Naive thymus-derived CD4-positive, alpha-beta T cell (primary cell): ENCODE data around the gene SCAF1. TPM values are rescaled to one million over a fixed set of nuclear protein-coding genes. Genes with fewer than 3 reads are reported as not detected.

Experiments used
- ATAC-seq: fragments of 150-1000 bp; cut with Tn5 transposase; 2 replicates; pipeline ENCODE4 v1.10.0; 2021; ENCODE audit warnings: mild to moderate bottlenecking, moderate library complexity
- CTCF ChIA-PET: fragments of 350-600 bp; sonication (Branson Sonifier 250); formaldehyde crosslinking; loops from one replicate; lab custom pipeline; 2021; ENCODE audit warnings: antibody characterized with exemption; lab: Charles Lee
- POLR2A ChIA-PET: fragments of 350-600 bp; sonication (Branson Sonifier 250); formaldehyde crosslinking; loops from one replicate; lab custom pipeline; 2021; ENCODE audit warnings: antibody characterized with exemption, inconsistent platforms; lab: Charles Lee
- DNase-seq, 9 donors: peaks; one replicate each; pipeline versions ENCODE4 v3.0.0 to v3.0.0-alpha.2; 2020 to 2022; ENCODE audit warnings: mixed read lengths in 1 of 9
- H3K27ac ChIP-seq: one replicate; pipeline ENCODE4 v1.7.0; 2013; ENCODE audit warnings: mild to moderate bottlenecking, low read depth, low read length, moderate library complexity
- H3K27me3 ChIP-seq, 2 donors: one replicate each; pipeline ENCODE4 v1.7.0; 2013; ENCODE audit warnings: low read length in 2 of 2, mild to moderate bottlenecking in 2 of 2, moderate library complexity in 2 of 2; ENCODE audit not compliant: control insufficient read depth in 2 of 2, insufficient read depth in 2 of 2
- H3K36me3 ChIP-seq, 3 experiments: 1 replicate in 2 of 3; 2 replicates in 1 of 3; pipeline ENCODE4 v1.7.0; 2013; ENCODE audit warnings: low read length in 3 of 3, mild to moderate bottlenecking in 3 of 3, moderate library complexity in 1 of 3; ENCODE audit not compliant: insufficient read depth in 3 of 3, control insufficient read depth in 2 of 3
- H3K4me1 ChIP-seq, 2 donors: one replicate each; pipeline ENCODE4 v1.7.0; 2013; ENCODE audit warnings: low read length in 2 of 2, mild to moderate bottlenecking in 2 of 2, moderate library complexity in 1 of 2; ENCODE audit not compliant: control insufficient read depth in 2 of 2, insufficient read depth in 2 of 2
- H3K4me3 ChIP-seq: 2 replicates; pipeline ENCODE4 v1.7.0; 2013; ENCODE audit warnings: mild to moderate bottlenecking, low read length
- H3K9me3 ChIP-seq, 3 experiments: 1 replicate in 2 of 3; 2 replicates in 1 of 3; pipeline ENCODE4 v1.7.0; 2013; ENCODE audit warnings: low read length in 3 of 3; ENCODE audit not compliant: control insufficient read depth in 2 of 3
- H3K27ac Mint-ChIP-seq, 9 donors: one replicate each; pipeline ENCODE4 v1.8.0; 2020 to 2022; ENCODE audit warnings: mixed read lengths in 9 of 9, mild to moderate bottlenecking in 8 of 9, moderate library complexity in 5 of 9, inconsistent platforms in 2 of 9
- H3K27me3 Mint-ChIP-seq, 5 donors: one replicate each; pipeline ENCODE4 v1.8.0; 2021 to 2022; ENCODE audit warnings: mixed read lengths in 5 of 5, mild to moderate bottlenecking in 1 of 5
- H3K36me3 Mint-ChIP-seq, 5 donors: one replicate each; pipeline ENCODE4 v1.8.0; 2020 to 2022; ENCODE audit warnings: mixed read lengths in 5 of 5, mild to moderate bottlenecking in 3 of 5, inconsistent platforms in 1 of 5
- H3K4me1 Mint-ChIP-seq, 7 donors: one replicate each; pipeline ENCODE4 v1.8.0; 2020 to 2022; ENCODE audit warnings: mixed read lengths in 7 of 7, mild to moderate bottlenecking in 3 of 7, inconsistent platforms in 1 of 7
- H3K4me3 Mint-ChIP-seq, 10 donors: one replicate each; pipeline ENCODE4 v1.8.0; 2020 to 2022; ENCODE audit warnings: mild to moderate bottlenecking in 10 of 10, mixed read lengths in 10 of 10, moderate library complexity in 6 of 10, inconsistent platforms in 2 of 10
- H3K9me3 Mint-ChIP-seq, 11 donors: one replicate each; pipeline ENCODE4 v1.8.0; 2020 to 2022; ENCODE audit warnings: mixed read lengths in 11 of 11, mild to moderate bottlenecking in 4 of 11, inconsistent platforms in 1 of 11, moderate library complexity in 1 of 11
- intact Hi-C, 2 donors: fragments of 100-400 bp; cut with micrococcal nuclease; formaldehyde crosslinking; loops; one replicate each; pipeline ENCODE4 v1.15.1; 2023
- polyA plus RNA-seq, 2 donors: library from polyadenylated mRNA; unstranded; fragments of 300-500 nt; fragmentation: Illumina TruSeq; gene quantifications; one replicate each; pipeline ENCODE4 v1.2.3, GENCODE V29; 2021
- total RNA-seq, 6 experiments: library from RNA in 5 of 6; stranded (reverse) in 5 of 6; gene quantifications; 1 replicate in 5 of 6; 2 replicates in 1 of 6; pipeline ENCODE4 v1.2.3 and lab custom pipeline; 2021 to 2026

SCAF1 gene
- total and polyA plus RNA-seq, 7 experiments from 2014 or later, result 1.4 to 74.9 (median 42.0) TPM

DNA sequence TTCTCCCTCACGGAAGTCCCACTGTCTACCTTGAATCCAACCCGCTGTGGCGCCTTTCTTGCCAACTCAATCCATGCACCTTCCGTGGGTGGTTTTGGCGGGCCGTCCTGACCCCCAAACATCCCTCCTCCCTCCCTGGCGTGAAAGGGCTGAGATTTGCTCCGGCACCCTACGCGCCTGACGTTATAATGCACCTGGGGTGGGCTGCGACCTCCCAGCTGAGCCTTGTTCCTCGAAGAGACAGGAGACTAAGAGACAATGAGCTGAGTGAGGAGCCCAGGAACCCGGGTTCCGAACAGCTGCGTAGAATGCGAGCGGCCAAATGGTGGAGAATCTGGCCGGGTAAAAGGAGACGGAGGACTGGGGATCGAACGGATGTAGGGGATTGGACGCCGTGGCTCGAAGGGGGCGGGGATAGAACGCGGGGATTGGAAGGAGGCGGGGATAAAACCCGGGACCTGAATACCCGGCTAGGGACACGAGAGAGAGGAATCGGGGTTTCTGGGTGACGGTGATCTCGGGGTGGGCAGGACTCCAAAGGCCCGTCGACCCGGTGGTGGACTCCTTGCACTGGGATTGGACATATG, 48.7 kb downstream of the SCAF1 start, which contains the start of gene CPT1C:
Gene CPT1C (plus strand): TSS at position 461 of the 587 bp plus-strand sequence. CDS start 1,137 bp downstream, outside the sequence.
- ChIA-PET CTCF (interaction anchor here (0.6 to 1.3 kb wide), 3 partner anchors 13 to 390 kb away, joined by 4 to 7 read pairs (median 5); no protein-coding TSS in a partner anchor), POLR2A (interaction anchor here (0.5 to 1.2 kb wide), 3 partner anchors 9 to 240 kb away, joined by 3 to 4 read pairs (median 3); partner anchors contain the start of gene RRAS)
- ATAC-seq, result peak; percentile 71
- H3K27me3 Mint-ChIP-seq, result peaks cover 5 to 15% (median 9%) of the 10 kb centered on the region in 5 donors
- Histone ChIP-seq H3K4me3 (peak within 1 kb of the TSS; percentile 45), H3K36me3 (peaks cover 0 to 22% (median 0%) of the 10 kb centered on the region in 3 experiments), H3K9me3 (no peaks in the 10 kb centered on the region), H3K27me3 (no peaks in the 10 kb centered on the region), H3K27ac (peak within 1 kb of the TSS; percentile 44), H3K4me1 (peaks cover 4 to 12% of the 10 kb centered on the region in 2 donors)
- peaks cover 0 to 4% (median 0%) of the 10 kb centered on the region in 5 donors for H3K36me3 Mint-ChIP-seq
- H3K4me3 Mint-ChIP-seq, result peak within 1 kb of the TSS; percentile 82 to 98 (median 86)
- H3K27ac Mint-ChIP-seq, result peak within 1 kb of the TSS; percentile 6 to 84 (median 45)
- intact Hi-C loops, result loop anchor here (1.0 to 5.0 kb wide), 4 partner anchors 10 to 77 kb away; partner anchors contain the start of gene AP2A1 (in 2 of the 2)
- H3K9me3 Mint-ChIP-seq, result peaks cover 0 to 3% (median 0%) of the 10 kb centered on the region in 11 donors
- peak in 7 of 9 donors; percentile 31 to 65 (median 46) for DNase-seq
- H3K4me1 Mint-ChIP-seq, result peaks cover 19 to 38% (median 25%) of the 10 kb centered on the region in 7 donors

DNA sequence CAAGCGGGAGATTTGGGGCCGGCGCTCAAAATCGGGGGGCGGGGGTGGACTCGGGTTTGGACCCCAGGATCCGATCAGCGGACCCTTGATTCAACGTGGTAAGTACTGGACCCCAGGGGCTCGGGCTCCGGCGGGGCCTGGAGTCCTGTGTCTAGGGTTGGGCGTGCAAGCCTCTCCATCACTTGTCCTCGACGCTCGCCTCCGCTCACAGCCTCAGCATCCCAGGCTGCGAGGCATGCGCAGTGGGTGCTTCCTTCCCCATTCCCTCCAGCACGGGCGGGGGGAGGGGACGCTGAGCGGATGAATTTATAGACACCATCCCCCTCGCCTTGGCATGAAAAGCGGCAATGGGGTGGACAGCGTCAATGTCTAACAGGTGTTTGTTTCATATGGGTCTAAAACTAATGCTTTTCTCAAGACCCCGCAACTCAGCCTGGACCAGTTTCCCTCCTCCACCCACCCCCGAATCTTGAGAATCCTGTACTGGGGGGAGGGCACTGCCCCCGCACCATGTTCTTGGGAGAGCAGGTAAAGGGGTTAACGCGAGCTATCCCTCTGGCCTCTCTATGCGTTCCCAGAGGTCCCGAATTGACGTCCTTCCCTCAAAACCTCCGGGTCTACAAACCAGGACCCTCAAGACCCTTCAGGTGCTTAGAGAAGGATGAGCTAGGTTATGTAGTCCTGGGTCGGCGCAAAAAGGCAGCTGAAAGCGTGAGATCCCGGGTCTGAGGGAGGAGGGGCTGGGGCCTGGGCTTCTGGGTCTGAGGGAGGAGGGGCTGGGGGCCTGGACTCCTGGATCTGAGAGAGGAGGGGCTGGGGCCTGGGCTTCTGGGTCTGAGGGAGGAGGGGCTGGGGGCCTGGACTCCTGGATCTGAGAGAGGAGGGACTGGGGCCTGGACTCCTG, 49.5 kb downstream of the SCAF1 start:
- Mint-ChIP-seq H3K4me3 (peak overlapping the region; percentile 82 to 98 (median 86)), H3K4me1 (peaks cover 19 to 38% (median 25%) of the 10 kb centered on the region in 7 donors), H3K9me3 (peaks cover 0 to 3% (median 0%) of the 10 kb centered on the region in 11 donors), H3K27ac (peak overlapping the region in 7 of 9 donors; percentile 34 to 84 (median 45)), H3K36me3 (peaks cover 0 to 3% (median 0%) of the 10 kb centered on the region in 5 donors), H3K27me3 (peaks cover 5 to 15% (median 9%) of the 10 kb centered on the region in 5 donors)
- POLR2A ChIA-PET, result interaction anchor here (0.5 to 0.7 kb wide), 2 partner anchors 182 to 239 kb away, joined by 3 read pairs; no protein-coding TSS in a partner anchor
- H3K4me1 ChIP-seq, result peaks cover 4 to 12% of the 10 kb centered on the region in 2 donors
- DNase-seq, result no peak
- peaks cover 0 to 14% (median 0%) of the 10 kb centered on the region in 3 experiments for H3K36me3 ChIP-seq
- intact Hi-C loops, result loop anchor here (2.0 to 5.0 kb wide), 3 partner anchors 25 to 76 kb away; partner anchors contain the start of gene AP2A1 (in 2 of the 2)
- ATAC-seq, result peak; percentile 24
- H3K27ac ChIP-seq, result no peak overlapping the region
- peak overlapping the region; percentile 45 for H3K4me3 ChIP-seq
- CTCF ChIA-PET, result interaction anchor here (0.6 to 1.3 kb wide), 3 partner anchors 11 to 390 kb away, joined by 3 to 7 read pairs (median 5); no protein-coding TSS in a partner anchor
- no peaks in the 10 kb centered on the region for H3K9me3 ChIP-seq
- no peaks in the 10 kb centered on the region for H3K27me3 ChIP-seq

- DNase-seq (no peak), ATAC-seq (no peak)
- H3K9me3 Mint-ChIP-seq, result peaks cover 0 to 3% (median 0%) of the 10 kb centered on the region in 11 donors
- H3K27me3 Mint-ChIP-seq, result peaks cover 5 to 15% (median 9%) of the 10 kb centered on the region in 5 donors
- H3K4me1 Mint-ChIP-seq, result peaks cover 19 to 38% (median 25%) of the 10 kb centered on the region in 7 donors
- peaks cover 0 to 3% (median 0%) of the 10 kb centered on the region in 5 donors for H3K36me3 Mint-ChIP-seq
- POLR2A ChIA-PET, result no interaction called here
- H3K4me3 Mint-ChIP-seq, result peak overlapping the region in 7 of 10 donors; percentile 12 to 98 (median 38)
- Histone ChIP-seq H3K27ac (no peak overlapping the region), H3K9me3 (no peaks in the 10 kb centered on the region), H3K27me3 (no peaks in the 10 kb centered on the region), H3K36me3 (peaks cover 0 to 10% (median 0%) of the 10 kb centered on the region in 3 experiments), H3K4me1 (peaks cover 4 to 12% of the 10 kb centered on the region in 2 donors), H3K4me3 (no peak overlapping the region)
- intact Hi-C loops, result loop anchor here in 1 of 2 donors (5.0 kb wide), 1 partner anchor 75 kb away; the partner anchor contains the start of gene AP2A1
- no peak overlapping the region for H3K27ac Mint-ChIP-seq
- CTCF ChIA-PET, result no interaction called here
These were observed 50.1 kb downstream of the SCAF1 start for GRCh38 chr19:49692147-49692506.

- DNase-seq, result no peak
- Mint-ChIP-seq H3K36me3 (no peaks in the 10 kb centered on the region), H3K9me3 (peaks cover 0 to 2% (median 0%) of the 10 kb centered on the region in 11 donors), H3K4me3 (no peak overlapping the region), H3K27me3 (peaks cover 0 to 6% (median 0%) of the 10 kb centered on the region in 5 donors), H3K4me1 (peaks cover 3 to 11% (median 6%) of the 10 kb centered on the region in 7 donors), H3K27ac (no peak overlapping the region)
- Histone ChIP-seq H3K9me3 (no peaks in the 10 kb centered on the region), H3K4me1 (peaks cover 0 to under 1% of the 10 kb centered on the region in 2 donors), H3K27ac (no peak overlapping the region), H3K36me3 (no peaks in the 10 kb centered on the region), H3K27me3 (no peaks in the 10 kb centered on the region), H3K4me3 (no peak overlapping the region)
- ATAC-seq, result no peak
- ChIA-PET POLR2A (no interaction called here), CTCF (no interaction called here)
- intact Hi-C loops, result no loop called here
These were observed 54.1 kb downstream of the SCAF1 start for GRCh38 chr19:49696115-49696514.

DNA sequence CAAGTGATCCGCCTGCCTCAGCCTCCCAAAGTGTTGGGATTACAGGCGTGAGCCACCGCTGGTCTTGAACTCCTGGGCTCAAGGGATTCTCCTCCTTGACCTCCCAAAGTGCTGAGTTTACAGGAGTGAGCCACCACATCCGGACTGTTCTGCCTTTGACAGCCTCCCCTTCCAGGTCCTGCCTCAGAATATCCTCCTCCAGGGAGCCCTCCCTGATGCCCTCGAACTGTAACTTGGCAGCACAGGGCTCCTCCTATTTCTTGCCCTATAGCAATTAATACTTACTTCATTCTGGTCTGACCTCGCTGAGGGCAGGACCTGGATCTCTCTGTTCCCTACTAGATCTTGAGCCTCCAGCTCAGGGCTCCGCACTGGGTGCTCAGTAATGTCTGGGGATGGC, 54.9 kb downstream of the SCAF1 start:
- Mint-ChIP-seq H3K4me3 (no peak overlapping the region), H3K9me3 (peaks cover 0 to 2% (median 0%) of the 10 kb centered on the region in 11 donors)
- POLR2A ChIA-PET, result no interaction called here

GRCh38 chr19:49699364-49699763, 57.4 kb downstream of the SCAF1 start:
- no peaks in the 10 kb centered on the region for H3K36me3 ChIP-seq

More for the DNA sequence above, 54.9 kb downstream of the SCAF1 start:
- H3K27me3 ChIP-seq, result no peaks in the 10 kb centered on the region
- DNase-seq (no peak), ATAC-seq (no peak)
- H3K4me3 ChIP-seq, result no peak overlapping the region
- H3K9me3 ChIP-seq, result no peaks in the 10 kb centered on the region
- Mint-ChIP-seq H3K27ac (no peak overlapping the region), H3K36me3 (no peaks in the 10 kb centered on the region), H3K4me1 (peaks cover 0 to 6% (median 3%) of the 10 kb centered on the region in 7 donors), H3K27me3 (peaks cover 0 to 5% (median 0%) of the 10 kb centered on the region in 5 donors)
- intact Hi-C loops, result no loop called here
- H3K36me3 ChIP-seq, result no peaks in the 10 kb centered on the region
- H3K27ac ChIP-seq, result no peak overlapping the region
- CTCF ChIA-PET, result no interaction called here
- no peaks in the 10 kb centered on the region for H3K4me1 ChIP-seq

More at GRCh38 chr19:49699364-49699763, 57.4 kb downstream of the SCAF1 start:
- no peaks in the 10 kb centered on the region for H3K27me3 Mint-ChIP-seq
- no peak overlapping the region for H3K4me3 Mint-ChIP-seq
- Histone ChIP-seq H3K27ac (no peak overlapping the region), H3K27me3 (no peaks in the 10 kb centered on the region), H3K4me1 (no peaks in the 10 kb centered on the region), H3K9me3 (no peaks in the 10 kb centered on the region), H3K4me3 (no peak overlapping the region)
- peaks cover 0 to 4% (median 0%) of the 10 kb centered on the region in 7 donors for H3K4me1 Mint-ChIP-seq
- no peak for ATAC-seq
- intact Hi-C loops, result no loop called here
- no peak for DNase-seq
- CTCF ChIA-PET, result interaction anchor here (1.0 kb wide), 1 partner anchor 16 kb away, joined by 3 read pairs; no protein-coding TSS in a partner anchor
- no peak overlapping the region for H3K27ac Mint-ChIP-seq
- POLR2A ChIA-PET, result interaction anchor here (0.5 to 1.8 kb wide), 4 partner anchors 9 to 1850 kb away, joined by 3 to 6 read pairs (median 4); no protein-coding TSS in a partner anchor
- H3K36me3 Mint-ChIP-seq, result no peaks in the 10 kb centered on the region
- H3K9me3 Mint-ChIP-seq, result no peaks in the 10 kb centered on the region
